HepG2 (cell line): Measurements from ENCODE around the gene CRIM1. TPM values are rescaled to one million over a fixed set of nuclear protein-coding genes. Genes with fewer than 3 reads are reported as not detected.

Experiments used
- HMGXB4 ChIP-seq, 2 experiments: sonication (generic) in 1 of 2; formaldehyde crosslinking in 1 of 2; IDR thresholded peaks; 2 replicates each; pipeline versions ENCODE4 v1.4.0 to v1.6.1; 2018 to 2020; ENCODE audit warnings: missing genetic modification reagents in 2 of 2, borderline replicate concordance in 1 of 2, low read depth in 1 of 2, mild to moderate bottlenecking in 1 of 2, missing biosample characterization in 1 of 2
- HNF1A ChIP-seq, 2 experiments: sonication (generic) in 1 of 2; formaldehyde crosslinking in 1 of 2; IDR thresholded peaks; 2 replicates each; pipeline versions ENCODE4 v1.4.0 to v1.6.1; 2016 to 2020; ENCODE audit warnings: borderline replicate concordance in 1 of 2, low read depth in 1 of 2, mild to moderate bottlenecking in 1 of 2, missing genetic modification reagents in 1 of 2
- HNRNPUL1 ChIP-seq: fragments of 200-400 bp; formaldehyde crosslinking; IDR thresholded peaks from 2 replicates; pipeline ENCODE4 v1.6.1; 2017; ENCODE audit warnings: low read depth, mild to moderate bottlenecking, low read length, moderate library complexity
- HOXA3 ChIP-seq: sonication (generic); formaldehyde crosslinking; IDR thresholded peaks from 2 replicates; pipeline ENCODE4 v1.5.0; 2020; ENCODE audit warnings: missing genetic modification reagents
- KLF16 ChIP-seq, 2 experiments: sonication (generic) in 1 of 2; formaldehyde crosslinking in 1 of 2; IDR thresholded peaks; 2 replicates each; pipeline versions ENCODE4 v1.6.1 to v1.8.0; 2016 to 2023; ENCODE audit warnings: missing genetic modification reagents in 2 of 2, missing compliant biosample characterization in 1 of 2
- TAF1 ChIP-seq: sonication (generic); formaldehyde crosslinking; IDR thresholded peaks from 2 replicates; pipeline ENCODE4 v1.4.0; 2020; ENCODE audit warnings: missing genetic modification reagents
- THYN1 ChIP-seq: sonication (generic); formaldehyde crosslinking; IDR thresholded peaks from 2 replicates; pipeline ENCODE4 v1.8.1; 2023; ENCODE audit warnings: low read depth, mild to moderate bottlenecking, moderate library complexity, missing genetic modification reagents, borderline replicate concordance
- ZFY ChIP-seq: sonication (generic); formaldehyde crosslinking; IDR thresholded peaks from 2 replicates; pipeline ENCODE4 v1.4.0; 2020; ENCODE audit warnings: missing genetic modification reagents
- ZNF362 ChIP-seq: sonication (generic); formaldehyde crosslinking; IDR thresholded peaks from 2 replicates; pipeline ENCODE4 v1.4.0; 2020; ENCODE audit warnings: missing genetic modification reagents, mild to moderate bottlenecking, borderline replicate concordance
- ZNF609 ChIP-seq: sonication (generic); formaldehyde crosslinking; IDR thresholded peaks from 2 replicates; pipeline ENCODE4 v1.4.0; 2020; ENCODE audit warnings: mild to moderate bottlenecking, missing genetic modification reagents, borderline replicate concordance
- ZNF780A ChIP-seq: sonication (generic); formaldehyde crosslinking; IDR thresholded peaks from 2 replicates; pipeline ENCODE4 v1.8.0; 2022; ENCODE audit warnings: mild to moderate bottlenecking, missing genetic modification reagents, moderate library complexity
- ZNF790 ChIP-seq: sonication (generic); formaldehyde crosslinking; IDR thresholded peaks from 2 replicates; pipeline ENCODE4 v1.8.0; 2022; ENCODE audit warnings: missing genetic modification reagents, mild to moderate bottlenecking, borderline replicate concordance
- ZSCAN25 ChIP-seq: sonication (generic); formaldehyde crosslinking; IDR thresholded peaks from 2 replicates; pipeline ENCODE4 v1.8.0; 2022; ENCODE audit warnings: mild to moderate bottlenecking, missing genetic modification reagents
- ZSCAN9 ChIP-seq: IDR thresholded peaks from 2 replicates; pipeline ENCODE4 v1.6.1; 2016; ENCODE audit warnings: borderline replicate concordance
- polyA plus RNA-seq, 8 experiments: library from polyadenylated mRNA; depleted of rRNA in 3 of 8; stranded (reverse) in 7 of 8; unstranded in 1 of 8; fragments of >200 nt; fragmentation: Illumina TruSeq in 4 of 8; extraction: Trizol in 4 of 8; gene quantifications; 2 replicates each; pipeline versions ENCODE4 v1.2.1 to v1.2.3, GENCODE V29; 2011 to 2016; ENCODE audit warnings: low read depth in 4 of 8, missing spikeins in 1 of 8, mixed read lengths in 1 of 8; ENCODE audit not compliant: insufficient read depth in 1 of 8
- total RNA-seq, 5 experiments: library from RNA; depleted of rRNA; stranded (reverse); fragments of >200 nt; fragmentation: Illumina TruSeq; extraction: Trizol; gene quantifications; 2 replicates each; pipeline ENCODE4 v1.2.3, GENCODE V29; 2016; ENCODE audit warnings: low read depth in 1 of 5

CRIM1 gene
- total and polyA plus RNA-seq, 2 of the 13 experiments (the other 11 are each of a cell fraction or from before 2014, with no cell fraction given), result 39.1 to 69.9 TPM

GRCh38 chr2:36355151-36355889 lies at the start of gene CRIM1 (continued):
- TF ChIP-seq ZNF609 (CRISPR knock-in tag), result peak; percentile 28; the same call in 1 of the 2 replicates
- no peak for TF ChIP-seq ZNF780A
- TF ChIP-seq ZFY (CRISPR knock-in tag), result peak; percentile 69
- peak; percentile 23 to 62; a peak in 2 of 4 replicates for TF ChIP-seq HMGXB4 (CRISPR knock-in tag; IDR thresholded peaks at IDR 0.05; ENCODE audit: borderline replicate concordance in 1 of 2, low read depth in 1 of 2)
- TF ChIP-seq KLF16 (CRISPR knock-in tag; IDR thresholded peaks at IDR 0.05), result peak in 1 of 2 experiments; percentile 70; a peak in 2 of 4 replicates
- TF ChIP-seq HNRNPUL1, result no peak
- no peak; the same call in 1 of the 2 replicates for TF ChIP-seq ZSCAN9 (CRISPR knock-in tag)
- TF ChIP-seq TAF1, result peak; percentile 66
- TF ChIP-seq THYN1 (CRISPR knock-in tag), result no peak
- no peak for TF ChIP-seq ZNF362 (CRISPR knock-in tag)
- peak; percentile 52 for TF ChIP-seq HOXA3 (CRISPR knock-in tag)
- peak; percentile 72; the same call in 1 of the 2 replicates for TF ChIP-seq ZNF790 (CRISPR knock-in tag)
- no peak for TF ChIP-seq HNF1A (IDR thresholded peaks at IDR 0.05; ENCODE audit: low read depth)
- TF ChIP-seq HNF1A (CRISPR knock-in tag; IDR thresholded peaks at IDR 0.05; ENCODE audit: borderline replicate concordance), result 0 out of 2 replicates have a peak, but pooled peaks have one; percentile 40
- peak; percentile 100 for TF ChIP-seq ZSCAN25 (CRISPR knock-in tag)
